ENCODE data around the gene DUSP12. TPM values are rescaled to one million over a fixed set of nuclear protein-coding genes. Genes with fewer than 3 reads are reported as not detected.
A peak's percentile ranks its signal among the peaks of the same experiment; 100 is the strongest.
"Not testable (repeated sequence)": the region's sequence is repeated elsewhere in the genome, so short reads cannot be mapped to it uniquely, and the experiment has no call there.

Gene DUSP12
- total and polyA plus RNA-seq, 2 donors (not counting 1 experiment from before 2014, with no cell fraction given), result 29.5 to 41.9 TPM

- H3K9ac ChIP-seq (ENCODE audit: low read length), result no peak overlapping the region
- ChIA-PET POLR2A (no interaction called here), CTCF (no interaction called here)
- intact Hi-C loops (cut with micrococcal nuclease), result loop anchor here (5.0 to 10.0 kb wide), 3 partner anchors 344 to 794 kb away; partner anchors contain the start of gene UAP1
- peaks cover 78% of the 10 kb centered on the region for H3K79me2 ChIP-seq (ENCODE audit: control insufficient read depth, insufficient read depth, low read length)
- ATAC-seq (ENCODE audit: low read depth) (no peak), DNase-seq (no peak)
- peaks cover 45 to 47% of the 10 kb centered on the region in 2 donors for H3K4me1 ChIP-seq (ENCODE audit: control insufficient read depth in 2 of 2, insufficient read depth in 2 of 2, low read length in 2 of 2)
- H3K9me3 Mint-ChIP-seq (ENCODE audit: insufficient read depth), result no peaks in the 10 kb centered on the region
- no peak overlapping the region for H2AFZ ChIP-seq (ENCODE audit: insufficient read depth, low read depth, low read length, poor library complexity, severe bottlenecking)
- no peaks in the 10 kb centered on the region for H3K27me3 ChIP-seq (replicated peaks in 1 of 4; ENCODE audit: control extremely low read depth in 1 of 4, control insufficient read depth in 3 of 4, insufficient read depth in 4 of 4, low read length in 3 of 4)
- H4K20me1 ChIP-seq (ENCODE audit: control insufficient read depth, insufficient read depth, low read length, poor library complexity, severe bottlenecking), result peaks cover 21% of the 10 kb centered on the region
- peak overlapping the region; percentile 99 for H3K4me3 Mint-ChIP-seq
- H3K27me3 Mint-ChIP-seq, result no peaks in the 10 kb centered on the region
- no peak overlapping the region for H3K4me3 ChIP-seq (ENCODE audit: control extremely low read depth in 1 of 5, extremely low read depth in 1 of 5, insufficient read depth in 1 of 5, low read depth in 2 of 5, low read length in 4 of 5)
- TF ChIP-seq CTCF (IDR thresholded peaks at IDR 0.05), result no peak
- no peak for TF ChIP-seq EZH2 (IDR thresholded peaks at IDR 0.05; ENCODE audit: borderline replicate concordance, insufficient read depth, low read depth, low read length, poor library complexity, severe bottlenecking)
- H3K4me1 Mint-ChIP-seq, result peaks cover 48% of the 10 kb centered on the region
- H3K4me2 ChIP-seq (replicated peaks; ENCODE audit: low read depth, low read length, poor library complexity, severe bottlenecking), result peak overlapping the region; percentile 8
- H3K27ac ChIP-seq (ENCODE audit: low read length in 2 of 2), result no peak overlapping the region
- no peak overlapping the region for H3K27ac Mint-ChIP-seq
- WGBS (ENCODE audit: insufficient coverage), result 100% methylated on average over 3 of the region's 5 CpGs
- peaks cover 0 to 3% of the 10 kb centered on the region in 2 experiments for H3K36me3 ChIP-seq (replicated peaks in 1 of 2; ENCODE audit: control extremely low read depth in 1 of 2, control insufficient read depth in 1 of 2, extremely low read depth in 1 of 2, insufficient read depth in 2 of 2, low read length in 1 of 2)
- H3K9me3 ChIP-seq (ENCODE audit: control extremely low read depth in 1 of 3, control insufficient read depth in 2 of 3, insufficient read depth in 1 of 3, low read length in 2 of 3), result no peaks in the 10 kb centered on the region
These were observed 18.9 kb downstream of the DUSP12 start for GRCh38 chr1:161768461-161768860.

- peaks cover 42 to 47% of the 10 kb centered on the region in 2 donors for H3K4me1 ChIP-seq (ENCODE audit: control insufficient read depth in 2 of 2, insufficient read depth in 2 of 2, low read length in 2 of 2)
- no peak overlapping the region for H3K4me3 ChIP-seq (ENCODE audit: control extremely low read depth in 1 of 5, extremely low read depth in 1 of 5, insufficient read depth in 1 of 5, low read depth in 2 of 5, low read length in 4 of 5)
- DNase-seq (no peak), ATAC-seq (ENCODE audit: low read depth) (no peak)
- POLR2A ChIA-PET, result no interaction called here
- CTCF ChIA-PET, result interaction anchor here (1.2 to 1.6 kb wide), 2 partner anchors 13 to 20 kb away, joined by 3 to 4 read pairs; partner anchors contain the start of gene DUSP12
- Mint-ChIP-seq H3K27me3 (no peaks in the 10 kb centered on the region), H3K4me3 (no peak overlapping the region), H3K9me3 (ENCODE audit: insufficient read depth) (no peaks in the 10 kb centered on the region), H3K4me1 (peaks cover 47% of the 10 kb centered on the region), H3K27ac (no peak overlapping the region)
- H3K36me3 ChIP-seq (replicated peaks in 1 of 2; ENCODE audit: control extremely low read depth in 1 of 2, control insufficient read depth in 1 of 2, extremely low read depth in 1 of 2, insufficient read depth in 2 of 2, low read length in 1 of 2), result peaks cover 0 to 3% of the 10 kb centered on the region in 2 experiments
- intact Hi-C loops (cut with micrococcal nuclease), result loop anchor here (5.0 to 10.0 kb wide), 3 partner anchors 344 to 793 kb away; partner anchors contain the start of gene UAP1
- H3K9ac ChIP-seq (ENCODE audit: low read length), result no peak overlapping the region
- no peak overlapping the region for H3K4me2 ChIP-seq (replicated peaks; ENCODE audit: low read depth, low read length, poor library complexity, severe bottlenecking)
- H3K9me3 ChIP-seq (ENCODE audit: control extremely low read depth in 1 of 3, control insufficient read depth in 2 of 3, insufficient read depth in 1 of 3, low read length in 2 of 3), result no peaks in the 10 kb centered on the region
- no peak overlapping the region for H2AFZ ChIP-seq (ENCODE audit: insufficient read depth, low read depth, low read length, poor library complexity, severe bottlenecking)
- H4K20me1 ChIP-seq (ENCODE audit: control insufficient read depth, insufficient read depth, low read length, poor library complexity, severe bottlenecking), result peaks cover 24% of the 10 kb centered on the region
- no peak overlapping the region for H3K27ac ChIP-seq (ENCODE audit: low read length in 2 of 2)
- H3K27me3 ChIP-seq (replicated peaks in 1 of 4; ENCODE audit: control extremely low read depth in 1 of 4, control insufficient read depth in 3 of 4, insufficient read depth in 4 of 4, low read length in 3 of 4), result no peaks in the 10 kb centered on the region
- no peak for TF ChIP-seq CTCF (IDR thresholded peaks at IDR 0.05)
- TF ChIP-seq EZH2 (IDR thresholded peaks at IDR 0.05; ENCODE audit: borderline replicate concordance, insufficient read depth, low read depth, low read length, poor library complexity, severe bottlenecking), result no peak
- H3K79me2 ChIP-seq (ENCODE audit: control insufficient read depth, insufficient read depth, low read length), result peaks cover 85% of the 10 kb centered on the region
These were observed 19.5 kb downstream of the DUSP12 start for GRCh38 chr1:161768986-161769672.

GRCh38 chr1:161769673-161770045 lies 20.1 kb downstream of the DUSP12 start:
- DNase-seq; H3K4me2 ChIP-seq (replicated peaks; ENCODE audit: low read depth, low read length, poor library complexity, severe bottlenecking); H3K36me3 ChIP-seq (replicated peaks in 1 of 2; ENCODE audit: control extremely low read depth in 1 of 2, control insufficient read depth in 1 of 2, extremely low read depth in 1 of 2, insufficient read depth in 2 of 2, low read length in 1 of 2); H3K27me3 ChIP-seq (replicated peaks in 1 of 4; ENCODE audit: control extremely low read depth in 1 of 4, control insufficient read depth in 3 of 4, insufficient read depth in 4 of 4, low read length in 3 of 4); H2AFZ ChIP-seq (ENCODE audit: insufficient read depth, low read depth, low read length, poor library complexity, severe bottlenecking); H3K9me3 Mint-ChIP-seq (ENCODE audit: insufficient read depth); H3K27ac ChIP-seq (ENCODE audit: low read length in 2 of 2); H3K9me3 ChIP-seq (ENCODE audit: control extremely low read depth in 1 of 3, control insufficient read depth in 2 of 3, insufficient read depth in 1 of 3, low read length in 2 of 3); POLR2A ChIA-PET; H3K27me3 Mint-ChIP-seq; H3K4me3 ChIP-seq (ENCODE audit: control extremely low read depth in 1 of 5, extremely low read depth in 1 of 5, insufficient read depth in 1 of 5, low read depth in 2 of 5, low read length in 4 of 5); H3K9ac ChIP-seq (ENCODE audit: low read length); ATAC-seq (ENCODE audit: low read depth); H3K27ac Mint-ChIP-seq; H3K4me3 Mint-ChIP-seq: not testable (repeated sequence)
- intact Hi-C loops (cut with micrococcal nuclease), result loop anchor here (5.0 to 10.0 kb wide), 3 partner anchors 345 to 793 kb away; partner anchors contain the start of gene UAP1
- WGBS (ENCODE audit: insufficient coverage), result 100% methylated on average over 1 of the region's 5 CpGs
- H4K20me1 ChIP-seq (ENCODE audit: control insufficient read depth, insufficient read depth, low read length, poor library complexity, severe bottlenecking), result peaks cover 26% of the 10 kb centered on the region
- peaks cover 42 to 47% of the 10 kb centered on the region in 2 donors for H3K4me1 ChIP-seq (ENCODE audit: control insufficient read depth in 2 of 2, insufficient read depth in 2 of 2, low read length in 2 of 2)
- H3K79me2 ChIP-seq (ENCODE audit: control insufficient read depth, insufficient read depth, low read length), result peaks cover 90% of the 10 kb centered on the region
- peaks cover 48% of the 10 kb centered on the region for H3K4me1 Mint-ChIP-seq
- CTCF ChIA-PET, result interaction anchor here (1.2 to 1.6 kb wide), 2 partner anchors 12 to 20 kb away, joined by 3 to 4 read pairs; partner anchors contain the start of gene DUSP12

Data from B cell (primary cell).